ENCODE measurements around the gene NTSR1.

NTSR1 gene

DNA sequence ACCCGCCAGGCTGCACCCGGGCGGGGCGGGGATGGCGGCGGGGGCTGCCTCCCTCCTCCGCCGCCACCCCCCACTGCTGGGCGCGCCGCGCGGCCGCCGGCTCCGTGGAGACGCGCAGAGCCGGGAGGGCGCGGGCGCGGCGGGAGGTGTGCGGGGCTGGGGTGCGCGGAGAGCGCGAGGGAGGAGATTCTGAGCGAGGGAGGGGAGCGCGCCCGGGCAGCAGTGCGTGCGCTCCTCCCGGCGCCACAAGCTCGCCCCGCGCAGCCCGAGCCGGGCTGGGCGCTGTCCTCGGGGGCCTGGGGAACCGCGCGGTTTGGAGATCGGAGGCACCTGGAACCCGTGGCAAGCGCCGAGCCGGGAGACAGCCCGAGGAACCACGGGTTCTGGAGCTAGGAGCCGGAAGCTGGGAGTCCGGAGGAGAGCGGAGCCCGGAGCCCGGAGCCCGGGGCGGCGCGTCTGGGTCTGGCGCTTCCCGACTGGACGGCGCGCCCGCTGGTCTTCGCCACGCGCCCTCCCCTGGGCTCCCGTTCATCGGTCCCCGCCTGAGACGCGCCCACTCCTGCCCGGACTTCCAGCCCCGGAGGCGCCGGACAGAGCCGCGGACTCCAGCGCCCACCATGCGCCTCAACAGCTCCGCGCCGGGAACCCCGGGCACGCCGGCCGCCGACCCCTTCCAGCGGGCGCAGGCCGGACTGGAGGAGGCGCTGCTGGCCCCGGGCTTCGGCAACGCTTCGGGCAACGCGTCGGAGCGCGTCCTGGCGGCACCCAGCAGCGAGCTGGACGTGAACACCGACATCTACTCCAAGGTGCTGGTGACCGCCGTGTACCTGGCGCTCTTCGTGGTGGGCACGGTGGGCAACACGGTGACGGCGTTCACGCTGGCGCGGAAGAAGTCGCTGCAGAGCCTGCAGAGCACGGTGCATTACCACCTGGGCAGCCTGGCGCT, at the start of gene NTSR1:
Gene NTSR1 (plus strand): TSS at position 246 of the 946 bp plus-strand sequence. CDS start 372 bp downstream, at position 618.
- no peak for DNase-seq (ENCODE audit: low read depth in 2 of 2)

DNA sequence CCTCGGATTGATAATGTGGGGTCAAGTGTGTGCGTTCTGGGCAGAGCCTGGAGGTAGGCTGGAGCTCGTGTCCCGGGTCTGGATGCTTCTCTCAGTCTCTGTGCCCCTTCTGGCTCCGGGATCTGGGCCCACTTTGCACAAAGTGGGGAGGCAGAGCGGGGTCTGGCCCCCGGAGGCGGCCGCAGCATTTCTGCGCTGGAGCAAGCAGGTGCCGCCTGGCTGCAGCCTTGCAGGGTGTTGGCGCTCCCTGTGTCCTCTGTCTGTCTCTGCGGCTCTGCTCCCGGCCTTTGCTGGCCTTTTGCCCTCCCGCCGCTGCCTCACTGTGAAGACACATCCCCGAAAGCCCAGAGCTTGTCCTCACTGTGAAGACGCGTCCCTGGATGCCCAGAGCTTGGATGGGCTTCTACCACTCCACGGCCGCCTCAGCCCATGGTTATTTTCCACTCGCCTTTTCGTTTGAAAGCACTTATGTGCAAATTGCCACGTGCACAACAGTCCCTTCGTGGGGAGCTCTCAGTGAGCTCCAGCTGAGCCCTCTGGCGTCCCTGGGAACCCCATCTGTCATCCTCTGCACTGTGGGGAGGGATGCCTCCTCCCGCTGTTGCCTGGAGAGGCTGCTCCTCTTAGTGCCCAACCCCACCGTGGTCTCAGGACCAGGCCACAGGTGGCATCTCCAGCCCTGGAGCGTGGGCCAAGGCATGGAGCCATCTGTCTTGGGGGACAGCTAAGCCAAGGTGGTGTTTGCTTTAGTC, 49.0 kb upstream of the NTSR1 start:
- no peak for DNase-seq (ENCODE audit: low read depth in 2 of 2)

GRCh38 chr20:62660240-62660615, 48.4 kb upstream of the NTSR1 start:
- no peak for DNase-seq (ENCODE audit: low read depth in 2 of 2)

DNA sequence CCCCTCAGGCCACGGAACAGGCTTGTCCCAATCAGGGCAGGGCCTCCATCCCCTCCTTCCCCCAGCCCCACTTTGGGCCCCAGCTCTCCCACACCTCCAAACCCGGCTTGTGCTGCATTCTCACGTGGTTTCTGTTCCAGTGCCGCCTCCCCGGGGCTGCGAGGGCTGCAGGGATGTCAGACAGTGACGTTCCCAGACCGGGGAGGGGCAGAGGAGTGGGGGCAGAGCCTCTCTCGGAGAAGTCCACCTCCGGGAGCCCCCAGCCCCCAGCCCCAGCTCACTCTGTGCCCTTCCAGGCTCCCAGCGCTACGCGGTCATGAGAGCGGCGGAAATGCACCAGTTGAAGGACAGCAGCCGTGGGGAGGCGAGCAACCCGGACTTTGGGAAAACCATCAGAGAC, 47.9 kb upstream of the NTSR1 start:
- DNase-seq (ENCODE audit: low read depth in 2 of 2): no peak

GRCh38 chr20:62661647-62662046, 47.0 kb upstream of the NTSR1 start:
- DNase-seq (ENCODE audit: low read depth in 2 of 2): no peak

GRCh38 chr20:62662422-62662821, 46.2 kb upstream of the NTSR1 start:
- DNase-seq (ENCODE audit: low read depth in 2 of 2): peak; percentile 33 to 45

GRCh38 chr20:62663145-62664018, 45.3 kb upstream of the NTSR1 start:
- DNase-seq (ENCODE audit: low read depth in 2 of 2): no peak

GRCh38 chr20:62664019-62664971, 44.3 kb upstream of the NTSR1 start:
- DNase-seq (ENCODE audit: low read depth in 2 of 2): no peak

- no peak for DNase-seq (ENCODE audit: low read depth in 2 of 2)
These were observed 43.4 kb upstream of the NTSR1 start for GRCh38 chr20:62665153-62665754.

DNA sequence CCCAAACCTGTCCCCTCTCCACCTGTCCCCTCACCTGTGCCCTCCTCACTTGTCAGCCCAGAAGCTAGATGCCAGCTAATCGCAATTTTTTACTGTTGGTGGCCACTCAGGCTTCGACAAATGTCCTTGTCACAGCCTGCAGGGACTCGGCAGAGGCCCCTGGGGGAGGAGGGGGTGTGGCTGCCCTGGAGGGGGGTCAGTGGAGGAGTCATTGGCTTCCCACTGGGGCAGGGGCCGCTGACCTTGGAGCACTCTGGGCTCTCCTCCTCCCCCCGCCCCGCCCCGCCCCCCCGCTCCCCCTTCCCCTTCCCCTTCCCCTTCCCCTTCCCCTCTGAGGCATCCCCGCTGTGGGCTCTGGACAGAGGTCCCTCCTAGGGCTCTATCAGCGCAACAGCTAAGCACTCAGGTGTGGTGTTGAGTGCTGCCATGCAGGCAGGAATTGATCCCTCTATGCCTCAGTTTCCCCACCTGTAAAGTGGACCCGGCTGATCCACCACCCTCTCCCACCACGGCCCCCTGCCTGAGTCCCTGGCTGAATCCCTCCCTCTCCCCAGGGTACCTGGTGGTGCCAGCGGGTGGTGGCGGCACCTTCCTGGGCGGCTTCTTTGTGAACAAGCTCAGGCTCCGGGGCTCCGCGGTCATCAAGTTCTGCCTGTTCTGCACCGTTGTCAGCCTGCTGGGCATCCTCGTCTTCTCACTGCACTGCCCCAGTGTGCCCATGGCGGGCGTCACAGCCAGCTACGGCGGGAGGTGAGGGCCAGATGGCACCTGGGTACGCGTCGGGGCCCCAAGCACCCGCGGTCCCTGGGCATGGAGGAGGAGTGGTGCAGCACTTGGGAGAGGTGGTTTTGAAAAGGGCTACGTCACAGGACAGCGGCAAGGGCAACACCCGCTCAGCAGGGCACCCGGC, 42.6 kb upstream of the NTSR1 start:
- DNase-seq (ENCODE audit: low read depth in 2 of 2): no peak

GRCh38 chr20:62666736-62667529, 41.7 kb upstream of the NTSR1 start:
- no peak for DNase-seq (ENCODE audit: low read depth in 2 of 2)

DNA sequence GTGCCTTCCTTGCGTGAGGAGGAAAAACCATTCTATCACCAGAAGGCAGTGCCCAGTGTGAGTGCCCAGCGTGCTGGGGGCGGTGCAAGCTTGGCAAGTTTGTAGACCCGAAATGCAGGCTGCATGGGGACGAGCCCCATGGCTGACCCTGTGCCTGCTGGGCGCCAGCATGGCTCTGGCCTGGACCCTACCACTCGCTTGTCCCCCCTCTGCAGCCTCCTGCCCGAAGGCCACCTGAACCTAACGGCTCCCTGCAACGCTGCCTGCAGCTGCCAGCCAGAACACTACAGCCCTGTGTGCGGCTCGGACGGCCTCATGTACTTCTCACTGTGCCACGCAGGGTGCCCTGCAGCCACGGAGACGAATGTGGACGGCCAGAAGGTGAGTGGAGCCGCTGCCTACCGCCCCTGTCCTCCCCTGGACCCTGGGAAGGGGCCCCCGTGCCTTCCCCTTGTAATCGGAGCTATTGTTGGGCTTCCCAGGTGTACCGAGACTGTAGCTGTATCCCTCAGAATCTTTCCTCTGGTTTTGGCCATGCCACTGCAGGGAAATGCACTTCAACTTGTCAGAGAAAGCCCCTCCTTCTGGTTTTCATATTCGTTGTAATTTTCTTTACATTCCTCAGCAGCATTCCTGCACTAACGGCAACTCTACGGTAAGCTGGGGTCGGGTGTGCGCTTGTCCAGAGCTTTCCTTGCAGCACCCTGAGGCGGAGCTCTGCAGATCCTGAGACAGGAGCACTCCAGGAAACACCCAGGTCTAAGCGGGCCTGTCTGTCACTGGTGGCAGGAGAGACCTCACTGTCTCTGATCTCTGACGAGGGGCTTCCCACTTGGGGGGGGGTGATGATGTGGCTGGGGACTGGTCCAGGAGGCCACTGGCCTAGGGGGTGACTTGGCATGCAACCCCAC, 40.9 kb upstream of the NTSR1 start:
- DNase-seq (ENCODE audit: low read depth in 2 of 2): no peak

DNA sequence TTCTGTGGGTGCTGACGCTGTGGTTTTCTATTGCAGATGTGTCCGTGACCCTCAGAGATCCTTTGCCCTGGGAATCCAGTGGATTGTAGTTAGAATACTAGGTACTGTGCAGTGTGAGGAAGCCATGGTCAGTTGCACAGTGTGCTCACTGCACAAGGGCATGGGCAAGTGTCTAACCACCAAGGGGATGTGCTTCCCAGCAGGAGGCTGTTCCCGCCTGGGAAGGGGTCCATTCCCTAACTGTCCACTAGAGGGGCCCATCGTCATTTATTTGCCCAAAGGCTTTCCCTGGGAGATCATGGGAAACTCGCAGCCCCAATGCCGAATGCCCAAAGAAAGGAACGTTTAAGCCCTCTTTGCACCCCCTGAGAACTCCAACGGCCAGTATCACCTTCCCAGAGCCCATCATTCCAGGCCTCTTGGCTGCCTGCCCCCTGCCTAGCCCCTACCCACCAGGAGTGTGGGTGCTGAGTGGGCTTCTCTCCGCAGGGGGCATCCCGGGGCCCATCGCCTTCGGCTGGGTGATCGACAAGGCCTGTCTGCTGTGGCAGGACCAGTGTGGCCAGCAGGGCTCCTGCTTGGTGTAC, 40.1 kb upstream of the NTSR1 start:
- peak; percentile 37 to 41 for DNase-seq (ENCODE audit: low read depth in 2 of 2)

DNA sequence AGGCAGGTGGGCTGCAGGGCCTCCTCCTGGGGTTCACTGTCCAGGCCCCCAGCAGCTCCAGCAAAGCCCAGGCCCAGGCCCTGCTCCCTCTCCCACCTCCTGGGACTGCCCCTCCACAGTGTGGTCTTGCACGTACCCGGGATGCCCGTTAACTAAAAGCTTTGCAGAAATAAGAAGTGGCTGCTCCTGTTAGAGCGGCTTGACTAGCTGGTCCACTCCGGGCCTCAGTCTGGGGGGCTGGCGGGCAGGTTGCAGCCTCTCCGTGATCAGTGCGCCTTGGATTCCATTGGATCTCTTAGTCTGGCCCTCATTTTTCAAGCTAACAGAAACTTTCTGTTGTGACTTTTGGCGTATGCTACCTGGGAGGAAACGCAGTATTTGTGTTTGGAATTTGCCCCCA, 39.4 kb upstream of the NTSR1 start:
- DNase-seq (ENCODE audit: low read depth in 2 of 2): no peak

GRCh38 chr20:62670156-62670555, 38.5 kb upstream of the NTSR1 start:
- DNase-seq (ENCODE audit: low read depth in 2 of 2): no peak

DNA sequence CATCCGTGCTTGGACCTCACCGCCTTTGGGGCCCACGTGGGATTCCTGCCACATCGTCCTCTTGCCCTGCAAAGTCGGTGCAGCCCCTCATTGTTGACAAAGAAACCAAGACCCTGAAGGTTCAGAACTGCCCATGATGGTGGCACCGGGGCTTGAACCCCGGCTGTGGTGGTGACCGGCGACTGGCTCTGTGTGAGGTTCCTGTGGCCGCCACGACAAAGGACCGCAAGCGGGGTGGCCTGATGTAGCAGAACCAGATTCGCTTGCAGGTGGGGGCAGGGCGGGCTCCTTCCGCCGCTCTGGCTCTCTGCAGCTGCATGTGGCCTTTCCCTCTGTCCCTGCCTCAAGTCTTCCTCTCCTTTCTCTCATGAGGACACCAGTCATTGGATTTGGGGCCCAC, 37.6 kb upstream of the NTSR1 start:
- DNase-seq (ENCODE audit: low read depth in 2 of 2): no peak

DNA sequence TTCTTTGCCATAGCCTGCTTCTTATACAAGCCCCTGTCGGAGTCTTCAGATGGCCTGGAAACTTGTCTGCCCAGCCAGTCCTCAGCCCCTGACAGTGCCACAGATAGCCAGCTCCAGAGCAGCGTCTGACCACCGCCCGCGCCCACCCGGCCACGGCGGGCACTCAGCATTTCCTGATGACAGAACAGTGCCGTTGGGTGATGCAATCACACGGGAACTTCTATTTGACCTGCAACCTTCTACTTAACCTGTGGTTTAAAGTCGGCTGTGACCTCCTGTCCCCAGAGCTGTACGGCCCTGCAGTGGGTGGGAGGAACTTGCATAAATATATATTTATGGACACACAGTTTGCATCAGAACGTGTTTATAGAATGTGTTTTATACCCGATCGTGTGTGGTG, 36.9 kb upstream of the NTSR1 start:
- no peak for DNase-seq (ENCODE audit: low read depth in 2 of 2)

Measured in fibroblast of skin of left biceps (primary cell).